NCI-H345 (cell line): ENCODE data around the gene GUCY2D.

Experiments
- DNase-seq: peaks from one replicate; lab custom pipeline; 2025; lab: John Stamatoyannopoulos, UW

The GUCY2D gene

GRCh38 chr17:8064561-8065019 is 62.2 kb downstream of the GUCY2D start:
- DNase-seq: no peak

DNA sequence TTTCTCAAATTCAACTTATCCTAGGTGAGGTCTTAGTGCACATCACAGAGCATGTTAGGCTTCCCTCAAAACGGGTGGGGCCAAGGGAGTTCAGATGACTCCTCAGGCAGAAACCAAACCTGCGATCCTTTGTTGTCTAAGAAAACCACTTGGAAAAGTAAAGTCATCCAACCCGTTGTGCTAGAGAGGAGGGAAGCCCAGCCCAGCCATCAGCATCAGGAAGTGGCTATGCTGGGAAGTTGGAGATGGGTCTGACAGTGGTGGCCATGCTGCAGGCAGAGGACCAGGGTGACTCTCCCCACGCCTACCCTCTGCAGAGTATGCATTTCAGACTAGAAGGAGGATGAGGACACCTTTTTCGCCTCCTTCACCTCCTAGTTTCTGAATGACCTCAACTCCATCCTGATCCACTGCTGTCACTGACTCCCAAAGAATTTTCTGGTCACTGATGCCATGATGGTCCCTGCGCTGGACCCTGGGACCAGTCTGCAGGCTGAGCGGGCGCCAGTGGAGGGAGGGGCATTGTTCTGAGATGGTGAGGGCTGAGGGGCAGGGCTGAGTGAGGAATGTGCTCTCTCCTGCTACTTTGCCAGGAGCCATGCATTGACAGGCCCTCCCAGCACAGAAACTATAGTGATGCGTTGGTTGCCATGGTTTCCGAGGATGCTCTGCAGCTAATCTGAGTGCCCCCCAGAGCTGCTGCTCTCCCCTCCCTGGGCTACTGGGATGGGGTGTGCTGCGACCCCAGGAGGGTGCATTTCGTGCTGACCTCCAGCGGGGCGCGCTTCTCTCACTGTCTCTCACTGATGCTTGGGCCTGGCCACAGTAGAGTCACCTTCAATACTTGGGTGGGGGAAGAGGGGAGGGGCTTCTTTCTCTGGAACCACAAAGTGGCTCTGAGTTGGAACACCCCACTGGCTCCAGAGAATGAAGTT is 64.7 kb downstream of the GUCY2D start:
- no peak for DNase-seq

DNA sequence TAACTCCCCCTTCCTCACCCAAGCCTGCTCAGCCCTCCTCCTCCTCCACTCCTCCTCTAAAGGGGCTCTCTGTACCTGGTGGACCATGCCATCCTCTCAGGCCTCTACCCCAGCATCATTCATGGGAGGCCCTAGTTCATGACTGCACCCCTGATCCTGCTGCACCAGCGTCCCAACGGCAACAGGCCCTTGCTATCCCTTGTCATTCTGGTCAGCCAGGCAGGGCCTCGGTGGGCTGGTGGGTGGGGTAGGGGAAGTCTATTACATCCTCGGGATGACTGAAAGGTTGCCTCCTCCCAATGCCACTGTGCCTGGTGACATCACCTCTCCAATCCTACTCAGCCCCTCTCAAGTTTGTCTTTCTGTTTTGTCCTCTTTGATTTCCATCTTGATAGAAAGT is 65.4 kb downstream of the GUCY2D start:
- DNase-seq: no peak

- no peak for DNase-seq
These were observed 66.5 kb downstream of the GUCY2D start for GRCh38 chr17:8068736-8069586.

DNA sequence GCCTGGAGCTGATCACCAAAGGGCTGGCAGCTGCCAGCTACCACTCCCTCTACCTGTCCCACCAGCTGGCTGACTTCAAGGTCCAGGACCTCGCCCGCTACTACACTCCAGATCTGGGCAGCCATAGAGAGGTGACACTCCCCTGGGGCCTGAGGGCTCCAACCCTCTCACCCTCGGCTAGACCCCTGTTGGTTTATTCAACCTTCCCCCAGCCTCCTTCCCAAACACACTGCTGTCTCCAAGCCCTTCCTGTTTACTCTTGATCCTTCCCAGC is 67.1 kb downstream of the GUCY2D start:
- DNase-seq: no peak
